Measurements from ENCODE around the gene TNNI2.
A peak's percentile ranks its signal among the peaks of the same experiment; 100 is the strongest.

The TNNI2 gene

GRCh38 chr11:1878137-1879031 lies 39.6 kb downstream of the TNNI2 start:
- TF ChIP-seq CTCF (IDR thresholded peaks at IDR 0.05; ENCODE audit: extremely low read depth, missing control alignments), result no peak
- DNase-seq (ENCODE audit: low spot score), result no peak

GRCh38 chr11:1879342-1879940 lies 40.7 kb downstream of the TNNI2 start:
- DNase-seq (ENCODE audit: low spot score), result no peak
- TF ChIP-seq CTCF (IDR thresholded peaks at IDR 0.05; ENCODE audit: extremely low read depth, missing control alignments), result no peak

- TF ChIP-seq CTCF (IDR thresholded peaks at IDR 0.05; ENCODE audit: extremely low read depth, missing control alignments), result no peak
- no peak for DNase-seq (ENCODE audit: low spot score)
Measured at GRCh38 chr11:1879941-1880720, 41.4 kb downstream of the TNNI2 start.

GRCh38 chr11:1880746-1881441 lies 42.1 kb downstream of the TNNI2 start:
- peak; percentile 45 for DNase-seq (ENCODE audit: low spot score)
- TF ChIP-seq CTCF (IDR thresholded peaks at IDR 0.05; ENCODE audit: extremely low read depth, missing control alignments), result no peak

- TF ChIP-seq CTCF (IDR thresholded peaks at IDR 0.05; ENCODE audit: extremely low read depth, missing control alignments), result no peak
- peak; percentile 59 for DNase-seq (ENCODE audit: low spot score)
Measured at GRCh38 chr11:1881442-1882264, 42.9 kb downstream of the TNNI2 start.

All from GM20000 (cell line).